RCC 7860 (cell line): ENCODE results near the gene SGSM1.
A peak's percentile ranks its signal among the peaks of the same experiment; 100 is the strongest.

Experiments
- DNase-seq: peaks from one replicate; pipeline ENCODE4 v3.0.0-alpha.2; 2015; ENCODE audit warnings: low spot score
- FAIRE-seq: peaks from 2 replicates; lab custom pipeline; 2012; peaks lifted over from hg19 to GRCh38; lab: Jason Lieb, UNC

The SGSM1 gene, protein sequence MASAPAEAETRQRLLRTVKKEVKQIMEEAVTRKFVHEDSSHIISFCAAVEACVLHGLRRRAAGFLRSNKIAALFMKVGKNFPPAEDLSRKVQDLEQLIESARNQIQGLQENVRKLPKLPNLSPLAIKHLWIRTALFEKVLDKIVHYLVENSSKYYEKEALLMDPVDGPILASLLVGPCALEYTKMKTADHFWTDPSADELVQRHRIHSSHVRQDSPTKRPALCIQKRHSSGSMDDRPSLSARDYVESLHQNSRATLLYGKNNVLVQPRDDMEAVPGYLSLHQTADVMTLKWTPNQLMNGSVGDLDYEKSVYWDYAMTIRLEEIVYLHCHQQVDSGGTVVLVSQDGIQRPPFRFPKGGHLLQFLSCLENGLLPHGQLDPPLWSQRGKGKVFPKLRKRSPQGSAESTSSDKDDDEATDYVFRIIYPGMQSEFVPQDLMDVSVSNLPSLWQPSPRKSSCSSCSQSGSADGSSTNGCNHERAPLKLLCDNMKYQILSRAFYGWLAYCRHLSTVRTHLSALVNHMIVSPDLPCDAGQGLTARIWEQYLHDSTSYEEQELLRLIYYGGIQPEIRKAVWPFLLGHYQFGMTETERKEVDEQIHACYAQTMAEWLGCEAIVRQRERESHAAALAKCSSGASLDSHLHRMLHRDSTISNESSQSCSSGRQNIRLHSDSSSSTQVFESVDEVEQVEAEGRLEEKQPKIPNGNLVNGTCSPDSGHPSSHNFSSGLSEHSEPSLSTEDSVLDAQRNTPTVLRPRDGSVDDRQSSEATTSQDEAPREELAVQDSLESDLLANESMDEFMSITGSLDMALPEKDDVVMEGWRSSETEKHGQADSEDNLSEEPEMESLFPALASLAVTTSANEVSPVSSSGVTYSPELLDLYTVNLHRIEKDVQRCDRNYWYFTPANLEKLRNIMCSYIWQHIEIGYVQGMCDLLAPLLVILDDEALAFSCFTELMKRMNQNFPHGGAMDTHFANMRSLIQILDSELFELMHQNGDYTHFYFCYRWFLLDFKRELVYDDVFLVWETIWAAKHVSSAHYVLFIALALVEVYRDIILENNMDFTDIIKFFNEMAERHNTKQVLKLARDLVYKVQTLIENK

GRCh38 chr22:24805790-24806662 lies at the start of gene SGSM1:
TSS of gene SGSM1 (plus strand) at chr22:24806211. CDS start at chr22:24806326, 115 bp downstream.
- FAIRE-seq (no peak), DNase-seq (peak; percentile 4)

DNA sequence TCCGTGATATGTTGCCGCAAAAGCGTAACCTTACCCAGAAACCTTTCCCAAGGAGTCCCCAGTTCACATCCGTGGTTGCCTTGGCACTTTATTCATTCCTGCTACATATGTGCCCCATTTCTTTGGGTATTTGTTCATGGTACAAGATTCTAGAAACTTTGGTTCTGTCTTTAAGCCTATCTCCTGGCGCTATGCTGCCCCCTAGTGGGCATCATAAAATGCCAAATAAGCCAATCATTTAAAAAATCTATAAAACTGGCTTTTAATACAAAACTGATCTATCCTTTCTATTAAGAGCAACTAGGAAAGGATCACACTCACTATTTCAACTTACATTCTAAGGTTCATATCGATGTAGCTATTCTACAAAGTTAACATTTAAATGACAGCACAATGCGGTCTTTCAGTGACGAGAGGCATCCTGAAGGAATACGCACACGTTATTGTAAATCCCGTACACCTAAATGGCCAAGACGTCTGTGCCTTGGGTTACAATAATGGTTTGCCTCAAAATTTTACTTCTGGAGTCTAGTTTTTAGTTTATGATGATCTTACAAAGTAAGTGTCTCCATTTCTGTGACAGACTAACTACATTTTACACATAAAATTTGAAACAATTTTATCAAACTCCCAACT lies 47.7 kb upstream of the SGSM1 start:
- DNase-seq (peak; percentile 32), FAIRE-seq (peak; percentile 65)

GRCh38 chr22:24759765-24760164 lies 46.2 kb upstream of the SGSM1 start:
- FAIRE-seq (no peak), DNase-seq (no peak)

DNA sequence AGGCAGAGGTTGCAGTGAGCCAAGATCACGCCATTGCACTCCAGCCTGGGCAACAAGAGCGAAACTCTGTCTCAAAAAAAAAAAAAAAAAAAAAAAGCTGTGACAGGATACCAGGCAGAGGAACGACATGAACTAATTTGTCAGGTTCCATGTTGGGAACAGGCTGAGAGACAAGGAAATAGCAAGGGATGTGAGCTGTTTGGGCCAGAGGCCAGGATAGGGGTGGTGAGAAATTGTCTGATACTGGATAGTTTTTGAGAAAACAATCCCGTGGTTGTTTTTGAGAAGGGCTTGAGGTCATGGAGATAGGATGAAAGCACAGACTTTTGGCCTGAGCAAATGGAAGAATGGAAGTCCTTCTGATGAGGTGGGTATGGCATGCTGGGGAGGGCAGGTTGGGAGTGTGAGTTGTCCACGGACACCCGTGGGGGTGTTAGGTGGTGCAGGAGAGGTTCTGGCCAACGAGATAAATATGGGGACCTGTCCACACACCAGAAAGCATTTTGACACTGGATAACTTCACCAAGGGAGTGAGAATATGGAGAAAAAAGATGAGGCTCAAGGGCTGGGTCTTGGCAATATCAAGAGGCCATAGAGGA lies 45.2 kb upstream of the SGSM1 start:
- DNase-seq (no peak), FAIRE-seq (no peak)

- FAIRE-seq (no peak), DNase-seq (no peak)
Measured at GRCh38 chr22:24761888-24762675, 43.9 kb upstream of the SGSM1 start.

DNA sequence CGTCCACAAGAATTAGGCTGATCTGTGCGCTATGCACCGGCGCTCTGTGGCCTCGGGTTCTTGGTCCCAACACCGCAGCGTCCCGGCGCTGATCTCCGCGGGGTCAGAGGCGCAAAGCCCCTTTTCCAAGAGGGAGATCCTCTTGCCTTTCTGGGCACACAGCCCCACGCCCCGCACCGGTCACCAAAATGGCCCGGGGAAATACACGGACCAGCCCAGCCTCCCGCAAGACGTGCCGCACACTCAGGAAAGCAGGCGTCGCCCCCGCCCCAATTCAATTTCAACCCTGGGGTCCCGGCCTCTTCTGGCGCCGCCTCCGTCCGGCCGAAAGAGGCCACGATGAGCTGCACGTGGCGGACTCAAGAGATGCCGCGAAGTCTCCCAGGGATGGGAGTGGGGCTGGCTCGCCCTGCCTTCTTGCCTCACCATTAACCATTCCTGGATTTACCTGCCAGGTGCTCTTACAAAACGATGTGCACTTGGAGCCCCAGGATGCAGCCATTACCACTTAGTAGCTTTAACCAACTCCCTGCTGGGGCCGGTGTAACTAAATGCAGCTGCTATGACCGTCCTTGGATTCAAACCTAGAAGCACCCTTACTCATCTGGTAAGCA lies 42.0 kb upstream of the SGSM1 start:
- no peak for FAIRE-seq
- no peak for DNase-seq

DNA sequence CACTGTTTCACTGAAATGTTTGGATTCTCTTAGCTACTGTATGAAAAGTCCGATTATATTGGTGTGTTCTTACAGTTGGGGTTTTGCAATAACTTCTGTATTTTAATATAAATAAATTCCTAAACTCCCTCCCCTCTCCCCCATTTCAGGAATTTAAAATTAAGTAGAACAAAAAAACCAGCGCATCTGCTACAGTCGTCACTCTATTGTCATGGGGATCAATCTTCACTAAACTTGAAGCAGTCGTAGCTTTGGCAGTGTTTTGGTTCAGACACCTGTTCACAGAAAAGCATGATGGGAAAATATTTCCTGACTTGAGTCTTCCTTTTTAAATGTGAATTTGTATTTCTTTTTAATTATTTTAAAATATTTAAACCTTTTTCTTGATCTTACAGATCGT lies 40.8 kb upstream of the SGSM1 start:
- FAIRE-seq (no peak), DNase-seq (no peak)

- DNase-seq, result no peak
- no peak for FAIRE-seq
Measured at GRCh38 chr22:24768537-24769374, 37.3 kb upstream of the SGSM1 start.

GRCh38 chr22:24772493-24773220 lies 33.4 kb upstream of the SGSM1 start:
- no peak for FAIRE-seq
- no peak for DNase-seq

DNA sequence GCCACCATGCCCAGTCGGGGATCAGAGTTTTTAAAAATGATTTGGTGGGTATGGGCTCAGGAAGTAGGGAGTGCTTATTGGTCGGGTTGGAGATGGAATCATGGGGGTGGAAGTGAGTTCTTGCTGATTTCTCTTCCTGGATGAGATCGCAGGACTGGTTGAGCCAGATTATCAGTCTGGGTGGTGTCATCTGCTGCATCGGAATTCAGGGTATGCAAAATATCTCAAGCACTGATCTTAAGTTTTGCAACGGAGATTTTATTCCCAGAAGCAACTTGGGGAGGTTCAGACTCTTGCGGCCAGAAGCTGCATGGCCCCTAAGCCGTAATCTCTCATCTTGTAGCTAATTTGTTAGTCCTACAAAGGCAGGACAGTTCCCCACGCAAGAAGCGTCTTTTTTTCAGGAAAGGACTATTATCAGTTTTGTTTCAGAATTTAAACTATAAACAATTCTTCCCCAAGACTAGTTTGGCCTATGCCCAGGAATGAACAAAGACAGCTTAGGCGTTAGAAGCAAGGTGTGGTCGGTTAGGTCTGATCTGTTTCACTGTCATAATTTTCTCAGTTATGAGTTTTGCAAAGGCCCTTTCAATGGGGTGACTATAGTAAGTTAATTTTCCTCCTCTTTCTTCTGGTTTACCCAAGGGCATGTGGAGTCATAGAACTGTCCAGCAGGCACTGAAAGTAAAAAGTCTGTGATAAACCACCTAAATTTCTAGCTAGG lies 30.1 kb upstream of the SGSM1 start:
- FAIRE-seq (no peak), DNase-seq (no peak)

- FAIRE-seq (no peak), DNase-seq (no peak)
Measured at GRCh38 chr22:24776525-24776924, 29.5 kb upstream of the SGSM1 start.

- no peak for DNase-seq
- FAIRE-seq, result no peak
Measured at GRCh38 chr22:24789516-24789915, 16.5 kb upstream of the SGSM1 start.

DNA sequence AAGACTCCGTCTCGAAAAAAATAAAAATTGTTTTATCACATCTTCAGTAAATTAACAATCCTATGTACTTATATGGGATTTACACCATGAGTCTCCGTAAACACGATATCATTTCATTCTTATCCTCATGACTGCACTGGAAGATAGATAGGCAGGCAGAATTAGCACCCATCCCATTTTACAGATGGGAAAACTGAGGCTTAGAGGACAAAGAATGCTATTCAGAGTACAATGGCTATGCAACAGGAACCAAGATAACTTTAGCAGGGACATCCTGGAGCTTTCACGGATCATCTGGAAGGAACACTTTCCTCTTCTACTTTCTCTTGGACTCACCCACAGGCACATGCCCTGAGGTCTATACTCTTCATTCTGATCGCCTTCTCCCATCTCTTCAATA lies 14.6 kb upstream of the SGSM1 start:
- DNase-seq (no peak), FAIRE-seq (no peak)

DNA sequence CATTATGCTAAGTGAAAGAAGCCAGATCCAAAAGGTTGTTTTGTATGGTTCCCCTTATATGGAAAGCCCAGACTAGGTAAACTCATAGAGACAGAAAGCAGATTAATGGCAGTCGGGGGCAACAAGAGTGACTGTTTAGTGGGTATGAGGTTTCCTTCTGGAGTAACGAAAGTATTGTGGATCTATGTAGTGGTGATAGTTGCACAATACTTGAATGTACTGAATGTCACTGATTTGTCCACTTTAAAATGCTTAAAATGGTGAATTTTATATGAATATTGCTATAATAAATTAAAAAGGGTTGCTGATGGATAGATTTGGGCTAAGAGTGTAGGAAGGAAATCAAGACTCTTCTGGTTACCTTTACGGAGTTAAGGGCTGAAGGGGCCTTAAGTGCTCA lies 10.0 kb upstream of the SGSM1 start:
- DNase-seq, result no peak
- no peak for FAIRE-seq

- no peak for FAIRE-seq
Measured at GRCh38 chr22:24796860-24797259, 9.2 kb upstream of the SGSM1 start.

DNA sequence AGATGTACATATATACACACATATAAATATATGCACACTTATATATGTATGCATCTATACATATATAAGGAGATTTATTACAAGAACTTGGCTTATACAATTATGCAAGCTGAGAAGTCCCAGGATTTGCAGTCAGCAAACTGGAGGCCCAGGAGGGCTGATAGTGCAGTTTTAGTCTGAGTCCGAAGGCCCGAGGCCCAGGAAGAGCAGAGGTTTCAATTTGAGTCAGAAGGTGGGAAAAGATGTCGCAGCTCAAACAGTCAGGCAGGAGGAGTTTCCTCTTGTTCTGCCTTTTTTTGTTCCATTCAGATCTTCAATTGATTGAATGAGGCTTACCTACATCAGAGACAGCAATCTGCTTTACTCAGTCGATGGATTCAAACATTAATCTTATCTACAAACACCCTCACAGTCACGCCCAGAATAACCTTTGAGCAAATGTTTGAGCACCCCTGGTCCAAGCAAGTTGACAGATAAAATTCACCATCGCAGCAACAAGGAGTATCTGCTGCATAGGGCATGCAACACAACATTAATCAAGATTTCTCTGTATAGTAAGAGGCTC lies 4.0 kb upstream of the SGSM1 start:
- FAIRE-seq, result no peak

More at GRCh38 chr22:24796860-24797259, 9.2 kb upstream of the SGSM1 start:
- no peak for DNase-seq

More for the DNA sequence above, 4.0 kb upstream of the SGSM1 start:
- DNase-seq, result no peak
